Pons (tissue), 1 donor: ENCODE measurements around the gene MYORG.
A peak's percentile ranks its signal among the peaks of the same experiment; 100 is the strongest.

Source experiments
- DNase-seq: peaks from one replicate; pipeline ENCODE4 v3.0.0-alpha.2; 2016; ENCODE audit warnings: low spot score

Gene MYORG

GRCh38 chr9:34376596-34377403 is at the start of gene MYORG:
MYORG (minus strand) TSS chr9:34376898; CDS start chr9:34372943, 3,955 bp downstream.
- DNase-seq, result peak; percentile 94

GRCh38 chr9:34419716-34420504 is 43.2 kb upstream of the MYORG start:
- no peak for DNase-seq

GRCh38 chr9:34417734-34418133 is 41.0 kb upstream of the MYORG start:
- DNase-seq, result no peak

- DNase-seq, result peak; percentile 69
Measured at GRCh38 chr9:34413231-34413852, 36.6 kb upstream of the MYORG start.

GRCh38 chr9:34412336-34412735 is 35.6 kb upstream of the MYORG start:
- no peak for DNase-seq

- no peak for DNase-seq
Measured at GRCh38 chr9:34409154-34409553, 32.5 kb upstream of the MYORG start.

GRCh38 chr9:34408173-34408572 is 31.5 kb upstream of the MYORG start:
- peak; percentile 25 for DNase-seq

- no peak for DNase-seq
Measured at GRCh38 chr9:34406219-34406618, 29.5 kb upstream of the MYORG start.

- DNase-seq, result no peak
Measured at GRCh38 chr9:34405719-34406118, 29.0 kb upstream of the MYORG start.

GRCh38 chr9:34403554-34404380 is 27.1 kb upstream of the MYORG start:
- peak; percentile 71 for DNase-seq

GRCh38 chr9:34400686-34401602 is 24.2 kb upstream of the MYORG start:
- DNase-seq, result no peak

- no peak for DNase-seq
Measured at GRCh38 chr9:34400275-34400674, 23.6 kb upstream of the MYORG start.

- no peak for DNase-seq
Measured at GRCh38 chr9:34399729-34400128, 23.0 kb upstream of the MYORG start.

- DNase-seq, result no peak
Measured at GRCh38 chr9:34398875-34399274, 22.2 kb upstream of the MYORG start.

- DNase-seq, result no peak
Measured at GRCh38 chr9:34396276-34397214, 19.8 kb upstream of the MYORG start.

- DNase-seq, result no peak
Measured at GRCh38 chr9:34392511-34392910, 15.8 kb upstream of the MYORG start.

- DNase-seq, result no peak
Measured at GRCh38 chr9:34387239-34387638, 10.5 kb upstream of the MYORG start.

- no peak for DNase-seq
Measured at GRCh38 chr9:34386656-34387055, 10.0 kb upstream of the MYORG start.

GRCh38 chr9:34385561-34386230 is 9.0 kb upstream of the MYORG start:
- no peak for DNase-seq
